Astrocyte of the hippocampus (primary cell): ENCODE data around the gene PLEKHG7.

Experiments
- DNase-seq: peaks from one replicate; pipeline ENCODE4 v3.0.0; 2011; ENCODE audit warnings: low read depth, low spot score

The PLEKHG7 gene

GRCh38 chr12:92803903-92804302, 101.1 kb downstream of the PLEKHG7 start:
- no peak for DNase-seq

- DNase-seq: no peak
Observed at GRCh38 chr12:92810370-92810769, 107.6 kb downstream of the PLEKHG7 start.

GRCh38 chr12:92814584-92814983, 111.8 kb downstream of the PLEKHG7 start:
- DNase-seq: no peak

- no peak for DNase-seq
Observed at GRCh38 chr12:92821142-92821541, 118.4 kb downstream of the PLEKHG7 start.
